Measurements from ENCODE around the gene TOR4A. TPM values are rescaled to one million over a fixed set of nuclear protein-coding genes. Genes with fewer than 3 reads are reported as not detected.

TOR4A gene
- total RNA-seq, 2 donors from 2014 or later: 1.6 to 7.3 TPM

DNA sequence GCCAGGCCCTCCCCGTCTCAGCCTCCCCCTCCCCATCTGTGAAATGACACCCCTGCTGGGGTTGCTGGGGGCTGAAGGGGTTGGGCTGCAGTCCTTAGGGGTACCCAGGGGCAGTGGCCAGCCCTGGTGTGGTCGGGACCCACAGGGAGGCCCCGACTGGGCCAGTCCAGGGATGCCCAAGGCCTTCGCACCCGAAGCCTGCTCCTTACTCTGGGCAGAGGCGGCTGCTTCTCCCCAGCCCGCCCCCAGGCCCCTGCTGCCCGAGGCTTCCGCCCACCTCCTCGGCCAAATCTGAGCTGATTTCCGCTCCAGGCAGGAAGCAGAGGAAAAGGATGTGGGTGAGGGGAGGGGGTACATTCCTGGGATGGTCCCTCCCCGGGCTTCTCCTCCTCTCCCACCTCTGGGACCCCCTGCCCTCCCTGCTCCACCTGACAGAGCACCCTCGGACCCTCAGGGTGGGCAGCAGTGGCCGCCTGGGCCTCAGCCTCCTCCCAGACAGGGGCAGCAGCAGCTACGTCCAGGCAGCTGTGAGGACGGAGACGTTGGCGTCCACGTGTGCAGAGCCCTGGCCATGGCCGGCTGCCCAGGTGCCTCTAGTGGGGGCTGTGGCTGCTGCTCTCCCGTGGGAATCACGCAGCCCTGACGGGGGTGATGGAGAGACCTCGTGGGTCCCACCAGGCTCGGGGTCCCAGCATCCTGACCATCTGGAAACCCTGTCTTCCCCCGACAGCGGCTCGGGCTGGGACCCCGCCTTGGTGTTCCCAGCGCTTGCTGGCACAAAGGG, 28.7 kb downstream of the TOR4A start:
- WGBS: 26% methylated on average over 26 of the region's 30 CpGs
- intact Hi-C loops (cut with DNase I): no loop called here
- TF ChIP-seq POLR2AphosphoS5 (IDR thresholded peaks at IDR 0.05) (no peak), POLR2A (IDR thresholded peaks at IDR 0.05) (no peak)
- TF ChIP-seq, protein P1, sequence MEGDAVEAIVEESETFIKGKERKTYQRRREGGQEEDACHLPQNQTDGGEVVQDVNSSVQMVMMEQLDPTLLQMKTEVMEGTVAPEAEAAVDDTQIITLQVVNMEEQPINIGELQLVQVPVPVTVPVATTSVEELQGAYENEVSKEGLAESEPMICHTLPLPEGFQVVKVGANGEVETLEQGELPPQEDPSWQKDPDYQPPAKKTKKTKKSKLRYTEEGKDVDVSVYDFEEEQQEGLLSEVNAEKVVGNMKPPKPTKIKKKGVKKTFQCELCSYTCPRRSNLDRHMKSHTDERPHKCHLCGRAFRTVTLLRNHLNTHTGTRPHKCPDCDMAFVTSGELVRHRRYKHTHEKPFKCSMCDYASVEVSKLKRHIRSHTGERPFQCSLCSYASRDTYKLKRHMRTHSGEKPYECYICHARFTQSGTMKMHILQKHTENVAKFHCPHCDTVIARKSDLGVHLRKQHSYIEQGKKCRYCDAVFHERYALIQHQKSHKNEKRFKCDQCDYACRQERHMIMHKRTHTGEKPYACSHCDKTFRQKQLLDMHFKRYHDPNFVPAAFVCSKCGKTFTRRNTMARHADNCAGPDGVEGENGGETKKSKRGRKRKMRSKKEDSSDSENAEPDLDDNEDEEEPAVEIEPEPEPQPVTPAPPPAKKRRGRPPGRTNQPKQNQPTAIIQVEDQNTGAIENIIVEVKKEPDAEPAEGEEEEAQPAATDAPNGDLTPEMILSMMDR (IDR thresholded peaks at IDR 0.05): no peak
- Histone ChIP-seq H3K27ac (peak overlapping the region; percentile 92 to 93), H3K9me3 (no peaks in the 10 kb centered on the region), H3K4me1 (replicated peaks) (peaks cover 40% of the 10 kb centered on the region), H3K36me3 (no peaks in the 10 kb centered on the region), H3K27me3 (replicated peaks; ENCODE audit: insufficient read depth) (no peaks in the 10 kb centered on the region), H3K4me3 (no peak overlapping the region)
- peak; percentile 4 for DNase-seq (ENCODE audit: low spot score)

- no peak for TF ChIP-seq POLR2AphosphoS5 (IDR thresholded peaks at IDR 0.05)
- no peak for TF ChIP-seq POLR2A (IDR thresholded peaks at IDR 0.05)
- TF ChIP-seq, protein P1 (IDR thresholded peaks at IDR 0.05): no peak
- Histone ChIP-seq H3K27ac (no peak overlapping the region), H3K27me3 (replicated peaks; ENCODE audit: insufficient read depth) (no peaks in the 10 kb centered on the region), H3K4me3 (no peak overlapping the region), H3K4me1 (replicated peaks) (peaks cover 44% of the 10 kb centered on the region), H3K36me3 (no peaks in the 10 kb centered on the region), H3K9me3 (no peaks in the 10 kb centered on the region)
- intact Hi-C loops (cut with DNase I): no loop called here
- 28% methylated on average over 18 of the region's 23 CpGs for WGBS
- no peak for DNase-seq (ENCODE audit: low spot score)
Observed at GRCh38 chr9:137306850-137307254, 29.3 kb downstream of the TOR4A start.

- Histone ChIP-seq H3K27ac (no peak overlapping the region), H3K4me3 (no peak overlapping the region), H3K27me3 (replicated peaks; ENCODE audit: insufficient read depth) (no peaks in the 10 kb centered on the region), H3K9me3 (no peaks in the 10 kb centered on the region), H3K36me3 (no peaks in the 10 kb centered on the region), H3K4me1 (replicated peaks) (peaks cover 46% of the 10 kb centered on the region)
- WGBS: 32% methylated on average over 28 of the region's 30 CpGs
- TF ChIP-seq POLR2A (IDR thresholded peaks at IDR 0.05) (peak; percentile 9), POLR2AphosphoS5 (IDR thresholded peaks at IDR 0.05) (no peak)
- TF ChIP-seq, protein P1 (IDR thresholded peaks at IDR 0.05): no peak
- DNase-seq (ENCODE audit: low spot score): no peak
- intact Hi-C loops (cut with DNase I): no loop called here
Observed at GRCh38 chr9:137307255-137308056, 29.9 kb downstream of the TOR4A start.

- no peaks in the 10 kb centered on the region for H3K36me3 ChIP-seq
- H3K4me3 ChIP-seq: no peak overlapping the region
- TF ChIP-seq POLR2A (IDR thresholded peaks at IDR 0.05): no peak
- H3K27ac ChIP-seq: no peak overlapping the region
- H3K27me3 ChIP-seq (replicated peaks; ENCODE audit: insufficient read depth): no peaks in the 10 kb centered on the region
- no peak for DNase-seq (ENCODE audit: low spot score)
- intact Hi-C loops (cut with DNase I): no loop called here
- H3K9me3 ChIP-seq: no peaks in the 10 kb centered on the region
- H3K4me1 ChIP-seq (replicated peaks): peaks cover 40% of the 10 kb centered on the region
- 50% methylated on average over 20 of the region's 20 CpGs for WGBS
Observed at GRCh38 chr9:137308057-137308619, 30.6 kb downstream of the TOR4A start.

All from prostate gland (tissue), 2 donors.